Posterior vena cava (tissue), 2 donors: ENCODE data around the gene NEURL2. TPM values are rescaled to one million over a fixed set of nuclear protein-coding genes. Genes with fewer than 3 reads are reported as not detected.
A peak's percentile ranks its signal among the peaks of the same experiment; 100 is the strongest.

ENCODE experiments used
- DNase-seq: peaks from one replicate; pipeline ENCODE4 v3.0.0-alpha.2; 2020; ENCODE audit warnings: low spot score
- intact Hi-C, 2 donors: fragments of 100-400 bp; cut with DNase I; formaldehyde crosslinking; loops; one replicate each; pipeline versions ENCODE4 v1.14.1 to v1.14.2; 2022 to 2023
- total RNA-seq, 2 donors: library from RNA; stranded (reverse); fragmentation: NEBNext Ultra II Directional; extraction: Animal tissue kit (Norgen Biotek cat#: 25700); gene quantifications; one replicate each; pipeline ENCODE4 v1.2.1, GENCODE V29; 2021
- donor health status: DM: yes; HTN: yes; CAD: no.
- donor health status: DM: yes; HTN: yes; CAD: no.

NEURL2 gene
- total RNA-seq, 2 donors from 2014 or later = 10.0 to 35.4 TPM

DNA sequence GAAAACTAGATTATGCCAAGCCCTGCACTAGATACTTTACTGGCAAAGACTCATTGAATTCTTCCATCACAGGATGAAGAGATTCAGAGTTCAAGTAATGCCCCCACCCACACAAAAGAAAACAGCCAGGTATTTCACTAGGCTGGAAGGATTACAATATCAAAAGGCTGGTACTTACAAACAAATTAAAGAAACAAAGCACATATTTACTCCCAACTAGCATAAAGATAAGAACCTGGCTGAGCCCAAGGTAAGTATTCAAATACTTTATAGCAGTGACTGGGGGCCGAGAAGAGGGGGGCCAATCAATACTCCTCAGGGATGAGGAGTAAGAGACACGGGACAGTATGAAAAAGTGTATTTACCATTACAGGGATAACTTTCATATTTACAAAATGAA, 37.5 kb downstream of the NEURL2 start:
- intact Hi-C loops = no loop called here
- DNase-seq = no peak

GRCh38 chr20:45852326-45852725, 38.7 kb downstream of the NEURL2 start:
- intact Hi-C loops = no loop called here
- no peak for DNase-seq

DNA sequence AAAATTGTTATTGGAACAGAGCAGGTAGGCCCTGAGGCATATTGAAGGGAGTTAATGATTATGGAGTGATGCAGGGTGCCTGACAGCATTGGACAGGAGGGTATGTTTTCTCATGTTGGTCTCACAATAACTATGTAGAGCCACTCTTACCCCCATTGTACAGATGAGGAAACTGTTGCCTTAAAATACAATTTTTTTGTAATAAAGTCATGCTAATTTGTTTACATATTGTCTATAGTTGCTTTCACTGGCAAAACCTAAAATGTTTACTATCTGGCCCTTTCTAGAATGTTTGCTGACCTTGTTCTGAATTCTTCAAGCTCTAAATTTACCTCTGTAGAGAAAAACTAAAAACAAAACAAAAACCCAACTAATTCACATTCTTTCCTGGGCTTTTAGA, 39.5 kb downstream of the NEURL2 start:
- no peak for DNase-seq
- intact Hi-C loops = no loop called here

DNA sequence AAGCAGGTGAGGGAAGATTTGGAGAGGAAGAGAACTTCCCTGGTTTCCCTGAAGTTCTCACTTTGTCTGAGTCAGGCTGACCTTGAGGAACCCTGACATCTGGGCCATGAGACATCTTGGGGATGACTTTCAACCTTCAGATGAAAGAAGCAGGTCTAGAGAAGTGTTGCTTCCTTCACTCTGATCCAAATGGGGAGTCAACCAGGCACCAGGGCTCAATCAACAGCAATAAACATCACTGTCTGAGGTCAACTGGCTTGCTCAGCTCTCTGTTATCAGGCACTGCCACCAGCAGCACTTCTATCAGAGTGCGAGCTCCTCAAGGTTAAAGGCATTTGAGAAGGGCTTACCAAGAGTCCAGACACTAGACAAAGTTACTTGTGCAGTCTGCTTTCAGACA, 40.1 kb downstream of the NEURL2 start:
- no peak for DNase-seq
- intact Hi-C loops = no loop called here

DNA sequence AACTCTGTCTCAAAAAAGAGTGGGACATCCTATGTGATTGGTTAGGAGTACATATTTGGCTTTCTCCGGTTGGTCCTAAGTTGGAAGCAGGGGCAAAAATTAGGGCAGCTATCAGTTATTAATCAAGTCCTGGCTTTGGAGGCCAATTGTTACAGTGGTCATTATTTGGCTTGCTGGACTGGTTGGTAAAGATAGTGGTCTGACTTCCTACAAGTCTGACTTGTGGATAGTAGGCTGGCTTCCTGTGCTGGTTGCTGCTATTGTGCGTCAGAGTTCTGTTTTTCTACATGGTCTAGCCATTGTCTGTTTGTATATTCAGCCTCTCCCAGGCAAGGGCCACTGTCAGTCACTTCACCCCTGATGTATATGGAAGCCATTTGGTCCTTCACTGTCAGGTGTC, 40.8 kb downstream of the NEURL2 start:
- DNase-seq = no peak
- intact Hi-C loops = no loop called here

- DNase-seq = no peak
- intact Hi-C loops = no loop called here
These were observed 41.9 kb downstream of the NEURL2 start for GRCh38 chr20:45848969-45849582.

DNA sequence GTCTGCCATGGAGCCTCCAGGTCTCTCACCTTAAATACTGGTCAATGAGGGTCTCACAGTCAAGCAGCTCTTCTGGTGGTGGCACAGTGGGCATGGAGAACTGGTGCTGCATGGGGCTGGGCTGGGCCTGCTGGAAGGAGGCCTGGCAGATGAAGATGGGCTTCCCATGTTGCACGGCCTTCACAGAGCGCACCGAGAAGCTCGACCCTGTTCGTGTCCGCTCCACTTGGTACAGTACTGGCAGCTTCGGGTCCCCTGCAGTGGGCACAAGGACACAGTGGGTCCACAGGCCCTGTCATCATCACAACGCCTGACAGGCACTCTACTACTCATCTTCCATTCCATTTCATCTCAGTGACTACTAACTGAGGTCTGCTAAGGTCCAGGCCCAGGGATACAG, 42.6 kb downstream of the NEURL2 start:
- intact Hi-C loops = no loop called here
- DNase-seq = no peak

- intact Hi-C loops = no loop called here
- DNase-seq = no peak
These were observed 45.6 kb downstream of the NEURL2 start for GRCh38 chr20:45845452-45845851.

DNA sequence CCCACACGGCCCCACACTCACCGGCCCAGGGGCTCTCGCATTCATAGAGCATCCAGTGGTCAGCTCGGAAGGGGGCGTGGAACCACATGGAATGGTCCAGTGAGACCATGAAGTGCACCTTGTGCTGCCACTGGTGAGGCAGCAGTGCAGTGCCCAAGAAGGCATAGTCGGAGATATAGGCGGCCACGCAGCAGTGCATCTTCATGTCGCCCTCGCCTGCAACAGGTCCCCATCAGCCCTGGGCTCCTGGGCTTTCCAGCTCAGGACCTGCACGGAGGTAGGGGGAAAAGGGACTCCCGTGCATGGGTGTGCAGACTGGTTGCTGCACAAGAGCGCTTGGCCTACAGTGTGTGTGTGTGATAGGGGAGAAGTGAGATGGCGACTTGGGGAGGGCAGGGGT, 47.5 kb downstream of the NEURL2 start:
- no peak for DNase-seq
- intact Hi-C loops = no loop called here

GRCh38 chr20:45842169-45842812, 48.7 kb downstream of the NEURL2 start:
- intact Hi-C loops = no loop called here
- DNase-seq = no peak

GRCh38 chr20:45841407-45842129, 49.4 kb downstream of the NEURL2 start:
- intact Hi-C loops = no loop called here
- DNase-seq = no peak

- DNase-seq = peak; percentile 81
- intact Hi-C loops = no loop called here
These were observed 50.3 kb downstream of the NEURL2 start for GRCh38 chr20:45840700-45841198.

Other genes with a start within 250 kb of the NEURL2 start
- gene WFDC11, start 221.0 kb downstream of the NEURL2 start, total RNA-seq = not detected
- gene WFDC13, start 189.2 kb downstream of the NEURL2 start, total RNA-seq = not detected
- under 1 TPM in 1 of 2 donors, not detected in 1; 0.48 TPM for gene WFDC10B, start 186.2 kb downstream of the NEURL2 start, total RNA-seq
- not detected for gene SPINT4, start 168.9 kb downstream of the NEURL2 start, total RNA-seq
- 1 to 10 TPM in 1 of 2 donors, not detected in 1; 4.7 TPM for gene WFDC3, start 99.3 kb downstream of the NEURL2 start, total RNA-seq
- gene DNTTIP1, start 99.3 kb downstream of the NEURL2 start, total RNA-seq = 10 to 100 TPM; 20.3 to 23.7 TPM
- under 1 TPM in 1 of 2 donors, not detected in 1; 0.79 TPM for gene UBE2C, start 78.6 kb downstream of the NEURL2 start, total RNA-seq
- gene TNNC2, start 63.9 kb downstream of the NEURL2 start, total RNA-seq = under 1 TPM; 0.48 to 0.60 TPM
- 10 to 100 TPM; 35.8 to 55.4 TPM for gene SNX21, start 57.4 kb downstream of the NEURL2 start, total RNA-seq
- 10 to 100 TPM; 12.2 to 14.1 TPM for gene ACOT8, start 33.8 kb downstream of the NEURL2 start, total RNA-seq
- 1 to 10 TPM; 2.3 to 2.5 TPM for gene ZSWIM3, start 33.6 kb downstream of the NEURL2 start, total RNA-seq
- 1 to 10 TPM; 6.5 to 7.0 TPM for gene ZSWIM1, start 10.0 kb downstream of the NEURL2 start, total RNA-seq
- 1 to 10 TPM in 1 of 2 donors, under 1 TPM in 1; 1.00 to 9.6 TPM for gene SPATA25, start 3.6 kb downstream of the NEURL2 start, total RNA-seq
- gene CTSA, start 127 bp upstream of the NEURL2 start, total RNA-seq = 100 to 1,000 TPM in 1 of 2 donors, 10 to 100 TPM in 1; 81.2 to 112 TPM
- 100 to 1,000 TPM; 134 to 689 TPM for gene PLTP, start 20.9 kb upstream of the NEURL2 start, total RNA-seq
- gene PCIF1, start 43.5 kb upstream of the NEURL2 start, total RNA-seq = 10 to 100 TPM; 27.3 to 35.7 TPM
- gene ZNF335, start 81.0 kb upstream of the NEURL2 start, total RNA-seq = 10 to 100 TPM; 12.6 to 13.7 TPM
- gene MMP9, start 117.7 kb upstream of the NEURL2 start, total RNA-seq = 10 to 100 TPM in 1 of 2 donors, 1 to 10 TPM in 1; 2.2 to 16.6 TPM
- under 1 TPM in 1 of 2 donors, not detected in 1; 0.48 TPM for gene SLC12A5, start 138.0 kb upstream of the NEURL2 start, total RNA-seq
- 10 to 100 TPM; 18.7 to 20.4 TPM for gene NCOA5, start 198.8 kb upstream of the NEURL2 start, total RNA-seq
- 10 to 100 TPM in 1 of 2 donors, 1 to 10 TPM in 1; 9.6 to 11.3 TPM for gene CD40, start 227.1 kb upstream of the NEURL2 start, total RNA-seq